Mammary epithelial cell (primary cell): ENCODE measurements around the gene PLCXD3.

Experiments used
- CTCF ChIP-seq, 2 donors: IDR thresholded peaks in 1 of 2; conservative IDR thresholded peaks in 1 of 2; 2 replicates each; pipeline ENCODE4 v1.5.1; 2011 to 2012; ENCODE audit warnings: inconsistent platforms in 2 of 2, low read length in 2 of 2, mild to moderate bottlenecking in 2 of 2, control low read depth in 1 of 2, low read depth in 1 of 2; ENCODE audit not compliant: insufficient read depth in 1 of 2; ENCODE audit errors: extremely low read depth in 1 of 2
- EZH2 ChIP-seq: IDR thresholded peaks from 2 replicates; pipeline ENCODE4 v1.6.1; 2012; ENCODE audit warnings: low read length, inconsistent platforms, borderline replicate concordance

- TF ChIP-seq EZH2 (no peak), CTCF (conservative IDR thresholded peaks at IDR 0.05 in 1 of 2, IDR thresholded peaks at IDR 0.05 in 1 of 2; ENCODE audit: extremely low read depth in 1 of 2, insufficient read depth in 1 of 2, low read depth in 1 of 2, low read length in 2 of 2) (peak; percentile 68 to 83)
These were observed 239.8 kb downstream of the PLCXD3 start for GRCh38 chr5:41270423-41271251.
